BJ (cell line): ENCODE results near the gene MVD. TPM values are rescaled to one million over a fixed set of nuclear protein-coding genes. Genes with fewer than 3 reads are reported as not detected.

Experiments used
- CTCF ChIA-PET: fragments of 350-600 bp; formaldehyde crosslinking; extraction: SDS; loops from one replicate; lab custom pipeline; 2021; ENCODE audit warnings: antibody characterized with exemption, inconsistent platforms; lab: Yijun Ruan, JAX
- POLR2A ChIA-PET: fragments of 300-600 bp; sonication (Branson Sonifier 250); formaldehyde crosslinking; extraction: SDS; loops from one replicate; lab custom pipeline; 2021; ENCODE audit warnings: antibody characterized with exemption; lab: Charles Lee
- DNase-seq: peaks from one replicate; pipeline ENCODE4 v3.0.0-alpha.2; 2011; ENCODE audit warnings: low read depth
- H3K27me3 ChIP-seq: 2 replicates; pipeline ENCODE4 v1.6.0; 2011; ENCODE audit warnings: low read length; ENCODE audit not compliant: control insufficient read depth, insufficient read depth
- H3K36me3 ChIP-seq: 2 replicates; pipeline ENCODE4 v1.5.1; 2011; ENCODE audit warnings: low read length; ENCODE audit not compliant: control insufficient read depth, insufficient read depth
- H3K4me3 ChIP-seq: 2 replicates; pipeline ENCODE4 v1.5.1; 2011; ENCODE audit warnings: low read depth, mild to moderate bottlenecking, control low read depth, low read length
- CTCF ChIP-seq: IDR thresholded peaks from 2 replicates; pipeline ENCODE4 v1.5.1; 2011; ENCODE audit warnings: low read depth, mild to moderate bottlenecking, control low read depth, inconsistent platforms, low read length, moderate library complexity; ENCODE audit not compliant: insufficient read depth
- polyA plus RNA-seq: library from polyadenylated mRNA; depleted of rRNA; stranded (reverse); fragments of >200 nt; gene quantifications from 2 replicates; pipeline ENCODE4 v1.2.3, GENCODE V29; 2011

The MVD gene
- polyA plus RNA-seq, 1 experiment, result 17.4 TPM

- Histone ChIP-seq H3K4me3 (no peak within 1 kb of the TSS), H3K27me3 (peaks cover 24% of the 10 kb centered on the region), H3K36me3 (0 out of 2 replicates have a peak, but pooled peaks cover 1% of the 10 kb centered on the region)
- TF ChIP-seq CTCF, result no peak
- no peak for DNase-seq
- ChIA-PET POLR2A (no interaction called here), CTCF (interaction anchor here (1.2 kb wide), 1 partner anchor 11 kb away, joined by 3 read pairs; no protein-coding TSS in a partner anchor)
Measured at GRCh38 chr16:88638323-88639230, 24.3 kb downstream of the MVD start, which contains the start of gene IL17C. Gene IL17C, plus strand, starts transcription at chr16:88638572. Its CDS starts 70 bp downstream, at chr16:88638642.

GRCh38 chr16:88636488-88637265, 26.2 kb downstream of the MVD start:
- CTCF ChIA-PET, result no interaction called here
- no peak for DNase-seq

GRCh38 chr16:88635671-88636319, 27.1 kb downstream of the MVD start:
- no peak for DNase-seq
- Histone ChIP-seq H3K27me3 (peaks cover 24% of the 10 kb centered on the region), H3K36me3 (peaks cover 7% of the 10 kb centered on the region), H3K4me3 (no peak overlapping the region)
- CTCF ChIA-PET, result no interaction called here
- no peak for TF ChIP-seq CTCF
- POLR2A ChIA-PET, result interaction anchor here (0.7 kb wide), 1 partner anchor 670 kb away, joined by 6 read pairs; no protein-coding TSS in a partner anchor

More at GRCh38 chr16:88636488-88637265, 26.2 kb downstream of the MVD start:
- no peak for TF ChIP-seq CTCF
- POLR2A ChIA-PET, result interaction anchor here (0.7 kb wide), 1 partner anchor 671 kb away, joined by 6 read pairs; no protein-coding TSS in a partner anchor
- Histone ChIP-seq H3K4me3 (no peak overlapping the region), H3K36me3 (peaks cover 5% of the 10 kb centered on the region), H3K27me3 (peaks cover 24% of the 10 kb centered on the region)

GRCh38 chr16:88634994-88635670, 27.8 kb downstream of the MVD start:
- no peak for TF ChIP-seq CTCF
- peaks cover 20% of the 10 kb centered on the region for H3K27me3 ChIP-seq
- CTCF ChIA-PET, result no interaction called here
- peaks cover 11% of the 10 kb centered on the region for H3K36me3 ChIP-seq
- peak overlapping the region; percentile 47 for H3K4me3 ChIP-seq
- POLR2A ChIA-PET, result no interaction called here
- no peak for DNase-seq
